ENCODE results near the gene TRAIP. TPM values are rescaled to one million over a fixed set of nuclear protein-coding genes. Genes with fewer than 3 reads are reported as not detected.
"Not testable (repeated sequence)": the region's sequence is repeated elsewhere in the genome, so short reads cannot be mapped to it uniquely, and the experiment has no call there.

The TRAIP gene
- total RNA-seq, 2 donors from 2014 or later, result 0.98 to 2.0 TPM

GRCh38 chr3:49839193-49839809 lies 17.1 kb downstream of the TRAIP start:
- peak; percentile 82 for DNase-seq (ENCODE audit: low spot score)
- peak; percentile 66 to 90 for TF ChIP-seq CTCF (IDR thresholded peaks at IDR 0.05)
- H3K4me3 ChIP-seq, result no peak overlapping the region
- no peaks in the 10 kb centered on the region for H3K27me3 ChIP-seq
- H3K9me3 ChIP-seq, result no peaks in the 10 kb centered on the region
- no peaks in the 10 kb centered on the region for H3K36me3 ChIP-seq
- H3K4me1 ChIP-seq, result peaks cover 0 to 19% of the 10 kb centered on the region in 2 donors
- no peak overlapping the region for H3K27ac ChIP-seq

- Histone ChIP-seq H3K27ac (no peak overlapping the region), H3K4me3 (no peak overlapping the region), H3K4me1 (no peaks in the 10 kb centered on the region), H3K9me3 (no peaks in the 10 kb centered on the region), H3K27me3 (no peaks in the 10 kb centered on the region), H3K36me3 (no peaks in the 10 kb centered on the region)
- TF ChIP-seq CTCF (IDR thresholded peaks at IDR 0.05), result no peak
- DNase-seq (ENCODE audit: low spot score), result no peak
Measured at GRCh38 chr3:49831341-49831740, 25.0 kb downstream of the TRAIP start.

- H3K9me3 ChIP-seq, result no peaks in the 10 kb centered on the region
- H3K27me3 ChIP-seq, result no peaks in the 10 kb centered on the region
- no peak for DNase-seq (ENCODE audit: low spot score)
- no peaks in the 10 kb centered on the region for H3K4me1 ChIP-seq
- no peak overlapping the region for H3K27ac ChIP-seq
- no peaks in the 10 kb centered on the region for H3K36me3 ChIP-seq
- no peak for TF ChIP-seq CTCF (IDR thresholded peaks at IDR 0.05)
- H3K4me3 ChIP-seq, result no peak overlapping the region
Measured at GRCh38 chr3:49826016-49826415, 30.3 kb downstream of the TRAIP start.

- H3K4me3 ChIP-seq; H3K27me3 ChIP-seq; H3K4me1 ChIP-seq; DNase-seq (ENCODE audit: low spot score); H3K9me3 ChIP-seq; H3K27ac ChIP-seq; H3K36me3 ChIP-seq: not testable (repeated sequence)
Measured at GRCh38 chr3:49823131-49823530, 33.2 kb downstream of the TRAIP start.

GRCh38 chr3:49813497-49814174 lies 42.7 kb downstream of the TRAIP start, which contains the start of gene UBA7:
Gene UBA7 (minus strand): TSS chr3:49813953. CDS start chr3:49813787, 166 bp downstream.
- H3K4me3 ChIP-seq, result peak within 1 kb of the TSS; percentile 37 to 47
- H3K4me1 ChIP-seq, result peaks cover 2 to 20% of the 10 kb centered on the region in 2 donors
- H3K27me3 ChIP-seq, result no peaks in the 10 kb centered on the region
- peaks cover 22% of the 10 kb centered on the region for H3K36me3 ChIP-seq
- H3K27ac ChIP-seq, result peak within 1 kb of the TSS; percentile 74 to 83
- DNase-seq (ENCODE audit: low spot score), result peak; percentile 65
- no peaks in the 10 kb centered on the region for H3K9me3 ChIP-seq
- no peak for TF ChIP-seq CTCF (IDR thresholded peaks at IDR 0.05)

GRCh38 chr3:49812916-49813496 lies 43.4 kb downstream of the TRAIP start:
- Histone ChIP-seq H3K36me3 (peaks cover 22% of the 10 kb centered on the region), H3K4me3 (peak overlapping the region; percentile 37 to 47), H3K9me3 (no peaks in the 10 kb centered on the region), H3K4me1 (peaks cover 2 to 20% of the 10 kb centered on the region in 2 donors), H3K27me3 (no peaks in the 10 kb centered on the region), H3K27ac (peak overlapping the region; percentile 74 to 83)
- TF ChIP-seq CTCF (IDR thresholded peaks at IDR 0.05), result no peak
- no peak for DNase-seq (ENCODE audit: low spot score)
